Measurements from ENCODE around the gene GSX1. TPM values are rescaled to one million over a fixed set of nuclear protein-coding genes. Genes with fewer than 3 reads are reported as not detected.

Gene GSX1
- polyA plus RNA-seq, 1 donor from 2014 or later = not detected

DNA sequence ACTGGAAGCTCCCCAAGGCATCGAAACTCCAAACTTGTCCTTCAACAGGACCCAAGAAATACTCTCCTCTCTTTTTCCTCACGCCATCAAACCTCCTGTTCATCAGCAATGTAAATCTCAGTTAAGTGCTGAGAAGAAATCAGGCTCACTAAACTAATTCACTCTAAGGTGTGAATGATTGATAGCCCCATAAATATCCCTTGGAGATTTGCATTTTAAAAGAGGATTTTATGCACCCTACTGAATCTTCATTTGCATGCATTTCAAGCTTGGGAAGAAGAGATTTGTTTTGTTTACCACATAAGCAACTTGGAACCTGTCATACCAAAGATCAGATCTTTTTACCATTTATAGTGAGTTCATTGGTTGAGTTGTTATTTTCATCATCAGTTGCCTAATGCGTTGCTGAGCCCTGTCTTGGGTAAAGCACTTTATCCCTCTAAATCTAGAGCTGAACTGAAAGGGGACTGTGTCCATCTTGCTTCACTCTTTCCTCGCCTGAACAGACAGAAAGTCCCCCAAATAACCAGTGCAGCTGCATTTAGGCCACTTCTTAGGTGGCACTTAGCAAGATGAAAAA, 40.2 kb upstream of the GSX1 start:
- Histone ChIP-seq H3K36me3 (ENCODE audit: insufficient read depth, low read length) (no peaks in the 10 kb centered on the region), H3K9ac (ENCODE audit: low read length) (no peak overlapping the region), H3K4me2 (ENCODE audit: low read length) (no peak overlapping the region), H3K9me3 (ENCODE audit: low read length) (no peaks in the 10 kb centered on the region), H2AFZ (ENCODE audit: low read depth, low read length) (no peak overlapping the region), H3K27ac (ENCODE audit: low read length) (no peak overlapping the region), H3K79me2 (replicated peaks; ENCODE audit: insufficient read depth, low read length) (no peaks in the 10 kb centered on the region), H3F3A (ENCODE audit: insufficient read depth, low read length, poor library complexity, severe bottlenecking) (no peaks in the 10 kb centered on the region), H3K27me3 (ENCODE audit: insufficient read depth, low read depth, low read length) (no peaks in the 10 kb centered on the region), H4K20me1 (ENCODE audit: insufficient read depth) (no peaks in the 10 kb centered on the region), H3K4me3 (ENCODE audit: low read length) (no peak overlapping the region), H3K9me2 (ENCODE audit: insufficient read depth, low read length) (no peaks in the 10 kb centered on the region)
- TF ChIP-seq SMC3 (conservative IDR thresholded peaks at IDR 0.05; ENCODE audit: poor library complexity) (no peak), TAF1 (IDR thresholded peaks at IDR 0.05; ENCODE audit: low read depth) (no peak), RAD21 (conservative IDR thresholded peaks at IDR 0.05) (no peak), EP300 (conservative IDR thresholded peaks at IDR 0.05; ENCODE audit: poor library complexity, severe bottlenecking) (no peak), CTCF (IDR thresholded peaks at IDR 0.05; ENCODE audit: poor library complexity, severe bottlenecking) (no peak)

DNA sequence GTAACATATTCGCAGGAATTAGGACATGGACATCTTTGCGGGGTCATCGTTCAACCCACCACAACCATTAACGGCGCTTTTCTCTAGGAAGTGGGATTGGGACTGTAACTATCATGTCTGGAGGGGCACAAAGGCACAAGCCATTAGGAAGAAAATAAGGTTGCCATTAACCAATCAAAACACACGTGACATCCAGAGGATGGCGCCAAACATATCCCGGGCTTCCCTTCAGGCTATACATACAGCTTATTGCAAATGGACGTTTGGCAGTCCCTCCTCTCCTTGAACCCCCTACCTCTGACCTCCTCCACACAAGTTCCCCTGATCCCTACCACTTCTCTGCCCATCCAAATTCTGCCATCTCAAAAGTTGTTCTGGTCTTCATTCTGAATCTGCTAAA, 26.6 kb upstream of the GSX1 start:
- Histone ChIP-seq H3K36me3 (ENCODE audit: insufficient read depth, low read length) (no peaks in the 10 kb centered on the region), H3K4me2 (ENCODE audit: low read length) (no peak overlapping the region), H3K4me3 (ENCODE audit: low read length) (no peak overlapping the region), H2AFZ (ENCODE audit: low read depth, low read length) (no peak overlapping the region), H3K9ac (ENCODE audit: low read length) (no peak overlapping the region), H3K9me2 (ENCODE audit: insufficient read depth, low read length) (no peaks in the 10 kb centered on the region), H3K27me3 (ENCODE audit: insufficient read depth, low read depth, low read length) (no peaks in the 10 kb centered on the region), H3F3A (ENCODE audit: insufficient read depth, low read length, poor library complexity, severe bottlenecking) (no peaks in the 10 kb centered on the region), H3K27ac (ENCODE audit: low read length) (no peak overlapping the region), H4K20me1 (ENCODE audit: insufficient read depth) (no peaks in the 10 kb centered on the region), H3K9me3 (ENCODE audit: low read length) (no peaks in the 10 kb centered on the region), H3K79me2 (replicated peaks; ENCODE audit: insufficient read depth, low read length) (no peaks in the 10 kb centered on the region)
- TF ChIP-seq, protein P1, sequence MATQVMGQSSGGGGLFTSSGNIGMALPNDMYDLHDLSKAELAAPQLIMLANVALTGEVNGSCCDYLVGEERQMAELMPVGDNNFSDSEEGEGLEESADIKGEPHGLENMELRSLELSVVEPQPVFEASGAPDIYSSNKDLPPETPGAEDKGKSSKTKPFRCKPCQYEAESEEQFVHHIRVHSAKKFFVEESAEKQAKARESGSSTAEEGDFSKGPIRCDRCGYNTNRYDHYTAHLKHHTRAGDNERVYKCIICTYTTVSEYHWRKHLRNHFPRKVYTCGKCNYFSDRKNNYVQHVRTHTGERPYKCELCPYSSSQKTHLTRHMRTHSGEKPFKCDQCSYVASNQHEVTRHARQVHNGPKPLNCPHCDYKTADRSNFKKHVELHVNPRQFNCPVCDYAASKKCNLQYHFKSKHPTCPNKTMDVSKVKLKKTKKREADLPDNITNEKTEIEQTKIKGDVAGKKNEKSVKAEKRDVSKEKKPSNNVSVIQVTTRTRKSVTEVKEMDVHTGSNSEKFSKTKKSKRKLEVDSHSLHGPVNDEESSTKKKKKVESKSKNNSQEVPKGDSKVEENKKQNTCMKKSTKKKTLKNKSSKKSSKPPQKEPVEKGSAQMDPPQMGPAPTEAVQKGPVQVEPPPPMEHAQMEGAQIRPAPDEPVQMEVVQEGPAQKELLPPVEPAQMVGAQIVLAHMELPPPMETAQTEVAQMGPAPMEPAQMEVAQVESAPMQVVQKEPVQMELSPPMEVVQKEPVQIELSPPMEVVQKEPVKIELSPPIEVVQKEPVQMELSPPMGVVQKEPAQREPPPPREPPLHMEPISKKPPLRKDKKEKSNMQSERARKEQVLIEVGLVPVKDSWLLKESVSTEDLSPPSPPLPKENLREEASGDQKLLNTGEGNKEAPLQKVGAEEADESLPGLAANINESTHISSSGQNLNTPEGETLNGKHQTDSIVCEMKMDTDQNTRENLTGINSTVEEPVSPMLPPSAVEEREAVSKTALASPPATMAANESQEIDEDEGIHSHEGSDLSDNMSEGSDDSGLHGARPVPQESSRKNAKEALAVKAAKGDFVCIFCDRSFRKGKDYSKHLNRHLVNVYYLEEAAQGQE (IDR thresholded peaks at IDR 0.05; ENCODE audit: borderline replicate concordance) = no peak
- TF ChIP-seq SMC3 (conservative IDR thresholded peaks at IDR 0.05; ENCODE audit: poor library complexity) (no peak), TAF1 (IDR thresholded peaks at IDR 0.05; ENCODE audit: low read depth) (no peak), POLR2AphosphoS5 (IDR thresholded peaks at IDR 0.05) (no peak), EP300 (conservative IDR thresholded peaks at IDR 0.05; ENCODE audit: poor library complexity, severe bottlenecking) (no peak), EZH2 (IDR thresholded peaks at IDR 0.05; ENCODE audit: borderline replicate concordance, insufficient read depth, low read length, poor library complexity, severe bottlenecking) (no peak), MXI1 (conservative IDR thresholded peaks at IDR 0.05; ENCODE audit: poor library complexity, severe bottlenecking) (no peak), CTCF (IDR thresholded peaks at IDR 0.05; ENCODE audit: poor library complexity, severe bottlenecking) (no peak), RAD21 (conservative IDR thresholded peaks at IDR 0.05) (no peak)

All from neural cell (in vitro differentiated cells).